HepG2 (cell line): ENCODE measurements around the gene TRAK1.

Source experiments
- CREM ChIP-seq, 2 experiments: sonication (generic) in 1 of 2; formaldehyde crosslinking in 1 of 2; IDR thresholded peaks; 2 replicates each; pipeline versions ENCODE4 v1.4.0 to v1.6.1; 2016 to 2020; ENCODE audit warnings: antibody characterized with exemption in 1 of 2, mild to moderate bottlenecking in 1 of 2, missing genetic modification reagents in 1 of 2
- CTCF ChIP-seq: sonication (generic); formaldehyde crosslinking; IDR thresholded peaks from 2 replicates; pipeline ENCODE4 v1.5.0; 2020; ENCODE audit warnings: mild to moderate bottlenecking, missing genetic modification reagents, moderate library complexity
- EED ChIP-seq: sonication (generic); formaldehyde crosslinking; IDR thresholded peaks from 2 replicates; pipeline ENCODE4 v1.5.0; 2020; ENCODE audit warnings: mild to moderate bottlenecking, missing genetic modification reagents
- NFIC ChIP-seq: IDR thresholded peaks from 2 replicates; pipeline ENCODE4 v1.6.1; 2012; ENCODE audit warnings: mild to moderate bottlenecking, low read length, inconsistent platforms
- POLR2A ChIP-seq, 2 experiments: IDR thresholded peaks; 2 replicates each; pipeline ENCODE4 v1.6.1; 2011; ENCODE audit warnings: low read depth in 2 of 2, low read length in 2 of 2, mild to moderate bottlenecking in 1 of 2, moderate library complexity in 1 of 2; ENCODE audit not compliant: insufficient read depth in 1 of 2

GRCh38 chr3:42068303-42069088 is 22.7 kb upstream of the TRAK1 start:
- TF ChIP-seq CTCF (CRISPR knock-in tag) (no peak), EED (CRISPR knock-in tag) (no peak), CREM (IDR thresholded peaks at IDR 0.05) (no peak), CREM (CRISPR knock-in tag; IDR thresholded peaks at IDR 0.05) (no peak), POLR2A (IDR thresholded peaks at IDR 0.05; ENCODE audit: insufficient read depth in 1 of 2, low read depth in 2 of 2, low read length in 2 of 2) (no peak), NFIC (no peak)
